Stimulated activated CD4-positive, alpha-beta T cell treated with anti-CD3 and anti-CD28 coated beads, Interleukin-12 subunit alpha, Interleukin-12 subunit beta, amount 100 ng/mL, for 24 hours (primary cell): Measurements from ENCODE around the gene KRT39.

ENCODE experiments used
- DNase-seq, 2 experiments: peaks; one replicate each; pipeline ENCODE4 v3.0.0-alpha.2; 2020; ENCODE audit warnings: low read depth in 2 of 2

The KRT39 gene

GRCh38 chr17:40980596-40980995 is 13.8 kb upstream of the KRT39 start:
- no peak for DNase-seq

- DNase-seq = no peak
These were observed 13.4 kb upstream of the KRT39 start for GRCh38 chr17:40980117-40980516.

- no peak for DNase-seq
These were observed 11.9 kb upstream of the KRT39 start for GRCh38 chr17:40978575-40979151.

- DNase-seq = no peak
These were observed 8.8 kb upstream of the KRT39 start for GRCh38 chr17:40975516-40975915.

GRCh38 chr17:40974366-40974765 is 7.6 kb upstream of the KRT39 start:
- no peak for DNase-seq

GRCh38 chr17:40967582-40967981 is 834 bp upstream of the KRT39 start:
- no peak for DNase-seq

- no peak for DNase-seq
These were observed 2.9 kb downstream of the KRT39 start for GRCh38 chr17:40963838-40964237.

GRCh38 chr17:40962059-40962561 is 4.6 kb downstream of the KRT39 start:
- DNase-seq = no peak

GRCh38 chr17:40961591-40961990 is 5.2 kb downstream of the KRT39 start:
- DNase-seq = no peak

- DNase-seq = no peak
These were observed 6.6 kb downstream of the KRT39 start for GRCh38 chr17:40960144-40960543.

- no peak for DNase-seq
These were observed 8.4 kb downstream of the KRT39 start for GRCh38 chr17:40958086-40958953.

GRCh38 chr17:40956401-40957254 is 10.1 kb downstream of the KRT39 start:
- no peak for DNase-seq

- DNase-seq = no peak
These were observed 12.9 kb downstream of the KRT39 start for GRCh38 chr17:40953881-40954280.

- DNase-seq = no peak
These were observed 14.1 kb downstream of the KRT39 start for GRCh38 chr17:40952661-40953060.

GRCh38 chr17:40952154-40952553 is 14.6 kb downstream of the KRT39 start:
- no peak for DNase-seq

- DNase-seq = no peak
These were observed 15.6 kb downstream of the KRT39 start for GRCh38 chr17:40951011-40951622.

- no peak for DNase-seq
These were observed 16.6 kb downstream of the KRT39 start for GRCh38 chr17:40950176-40950575.

GRCh38 chr17:40949418-40949817 is 17.3 kb downstream of the KRT39 start:
- no peak for DNase-seq

- no peak for DNase-seq
These were observed 18.8 kb downstream of the KRT39 start for GRCh38 chr17:40947929-40948328.

GRCh38 chr17:40945414-40945813 is 21.3 kb downstream of the KRT39 start:
- DNase-seq = no peak

GRCh38 chr17:40944531-40944930 is 22.2 kb downstream of the KRT39 start:
- no peak for DNase-seq

GRCh38 chr17:40942553-40942952 is 24.2 kb downstream of the KRT39 start:
- no peak for DNase-seq
